ENCODE data around the gene CNOT6L.
A peak's percentile ranks its signal among the peaks of the same experiment; 100 is the strongest.

The CNOT6L gene

GRCh38 chr4:77820649-77821561 is 1.7 kb upstream of the CNOT6L start:
- no peak for DNase-seq (ENCODE audit: low read depth)

GRCh38 chr4:77819843-77820648 is 878 bp upstream of the CNOT6L start:
- peak; percentile 90 for DNase-seq (ENCODE audit: low read depth)

GRCh38 chr4:77819404-77819842 is 255 bp upstream of the CNOT6L start:
- DNase-seq (ENCODE audit: low read depth), result no peak

- DNase-seq (ENCODE audit: low read depth), result no peak
Measured at GRCh38 chr4:77818073-77818601, 1.0 kb downstream of the CNOT6L start.

GRCh38 chr4:77817304-77818072 is 1.7 kb downstream of the CNOT6L start:
- no peak for DNase-seq (ENCODE audit: low read depth)

- no peak for DNase-seq (ENCODE audit: low read depth)
Measured at GRCh38 chr4:77816546-77816945, 2.6 kb downstream of the CNOT6L start.

- no peak for DNase-seq (ENCODE audit: low read depth)
Measured at GRCh38 chr4:77815636-77816035, 3.5 kb downstream of the CNOT6L start.

- no peak for DNase-seq (ENCODE audit: low read depth)
Measured at GRCh38 chr4:77805840-77806239, 13.3 kb downstream of the CNOT6L start.

GRCh38 chr4:77804471-77804870 is 14.7 kb downstream of the CNOT6L start:
- no peak for DNase-seq (ENCODE audit: low read depth)

- no peak for DNase-seq (ENCODE audit: low read depth)
Measured at GRCh38 chr4:77802402-77802801, 16.8 kb downstream of the CNOT6L start.

- no peak for DNase-seq (ENCODE audit: low read depth)
Measured at GRCh38 chr4:77801260-77801608, 17.9 kb downstream of the CNOT6L start.

- DNase-seq (ENCODE audit: low read depth), result no peak
Measured at GRCh38 chr4:77800483-77801259, 18.5 kb downstream of the CNOT6L start.

GRCh38 chr4:77800077-77800476 is 19.1 kb downstream of the CNOT6L start:
- no peak for DNase-seq (ENCODE audit: low read depth)

- DNase-seq (ENCODE audit: low read depth), result no peak
Measured at GRCh38 chr4:77798385-77798784, 20.8 kb downstream of the CNOT6L start.

GRCh38 chr4:77797239-77797638 is 21.9 kb downstream of the CNOT6L start:
- DNase-seq (ENCODE audit: low read depth), result no peak

- DNase-seq (ENCODE audit: low read depth), result no peak
Measured at GRCh38 chr4:77795326-77795725, 23.8 kb downstream of the CNOT6L start.

GRCh38 chr4:77790146-77790545 is 29.0 kb downstream of the CNOT6L start:
- no peak for DNase-seq (ENCODE audit: low read depth)

- DNase-seq (ENCODE audit: low read depth), result no peak
Measured at GRCh38 chr4:77788990-77789389, 30.2 kb downstream of the CNOT6L start.

GRCh38 chr4:77787969-77788368 is 31.2 kb downstream of the CNOT6L start:
- no peak for DNase-seq (ENCODE audit: low read depth)

- DNase-seq (ENCODE audit: low read depth), result no peak
Measured at GRCh38 chr4:77785669-77786068, 33.5 kb downstream of the CNOT6L start.

GRCh38 chr4:77783895-77784294 is 35.3 kb downstream of the CNOT6L start:
- no peak for DNase-seq (ENCODE audit: low read depth)

All from stimulated activated CD4-positive, alpha-beta T cell treated with anti-CD3 and anti-CD28 coated beads, Interleukin-2, amount 100 ng/mL, for 4 hours (primary cell).